ENCODE data around the gene COL24A1.

- TF ChIP-seq CTCF (IDR thresholded peaks at IDR 0.05 in 2 of 3, conservative IDR thresholded peaks at IDR 0.05 in 1 of 3; ENCODE audit: borderline replicate concordance in 1 of 3, insufficient read depth in 1 of 3, low read depth in 2 of 3, low read length in 2 of 3) = peak in 2 of 3 experiments; percentile 25 to 30; a peak in 2 of 6 replicates
- TF ChIP-seq RAD21 (IDR thresholded peaks at IDR 0.05; ENCODE audit: low read depth) = peak; percentile 49
- TF ChIP-seq SRF (IDR thresholded peaks at IDR 0.05; ENCODE audit: low read depth) = no peak
Measured at GRCh38 chr1:86169625-86170024, 13.1 kb upstream of the COL24A1 start.

Data from HCT116 (cell line).